ENCODE results near the gene VAC14.

Gene VAC14

DNA sequence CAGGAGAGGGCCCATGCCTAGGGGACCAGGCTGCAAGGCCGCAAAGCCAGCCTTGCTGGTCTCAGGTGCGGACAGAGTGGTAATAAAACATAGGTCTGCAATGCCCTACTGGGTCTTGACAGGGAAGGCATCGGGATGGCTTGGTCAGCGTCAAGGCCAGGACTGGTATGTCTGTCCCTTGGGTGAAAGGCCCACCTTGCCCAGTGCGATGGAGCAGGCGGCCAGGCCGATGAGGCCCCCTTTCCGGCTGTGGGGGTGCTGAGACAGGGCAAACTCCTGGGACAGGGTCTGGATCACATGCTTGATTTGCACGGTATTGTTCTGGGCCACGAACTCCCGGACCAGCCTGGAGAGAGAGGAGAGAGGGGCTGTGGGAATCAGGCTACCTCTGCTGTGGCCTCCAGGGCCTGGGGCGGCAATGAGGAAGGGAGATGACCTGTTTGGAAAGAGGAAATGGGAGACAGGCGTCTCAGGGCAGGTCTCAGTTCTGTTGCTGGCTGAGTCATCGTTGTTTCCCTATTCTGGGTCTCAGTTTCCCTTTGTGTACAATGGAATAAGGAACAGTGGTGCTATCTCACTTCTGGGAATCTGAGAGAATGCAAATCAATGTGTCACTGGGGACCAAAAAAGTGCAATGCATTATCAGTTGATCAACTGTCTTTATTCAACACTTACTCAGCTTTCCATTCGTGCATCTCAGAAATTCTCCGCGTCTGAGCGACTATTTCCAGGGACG lies 14.8 kb downstream of the VAC14 start:
- Histone ChIP-seq H3K4me3 (ENCODE audit: low read depth, low read length) (no peak overlapping the region), H3K4me1 (ENCODE audit: control insufficient read depth, insufficient read depth, low read length) (no peaks in the 10 kb centered on the region), H3K9me3 (ENCODE audit: control insufficient read depth, insufficient read depth, low read depth, low read length) (no peaks in the 10 kb centered on the region), H3K27ac (ENCODE audit: extremely low read depth, low read depth, low read length) (no peak overlapping the region), H3K36me3 (ENCODE audit: control insufficient read depth in 2 of 2, insufficient read depth in 1 of 2, low read length in 2 of 2) (peaks cover 0 to 58% of the 10 kb centered on the region in 2 experiments; a peak in 1 of 3 replicates)
- CTCF ChIA-PET: no interaction called here
- POLR2A ChIA-PET: interaction anchor here (0.6 kb wide), 1 partner anchor 99 kb away, joined by 3 read pairs; no protein-coding TSS in a partner anchor
- TF ChIP-seq ZNF658 (tag by site-specific recombination; IDR thresholded peaks at IDR 0.05) (no peak), PATZ1 (tag by site-specific recombination; IDR thresholded peaks at IDR 0.05) (no peak), ZNF2 (tag by site-specific recombination; IDR thresholded peaks at IDR 0.05) (no peak), INSM2 (tag by site-specific recombination; IDR thresholded peaks at IDR 0.05) (no peak), ZNF10 (tag by site-specific recombination; IDR thresholded peaks at IDR 0.05) (no peak), PRDM4 (tag by site-specific recombination; IDR thresholded peaks at IDR 0.05) (no peak), ZNF560 (tag by site-specific recombination; IDR thresholded peaks at IDR 0.05; ENCODE audit: borderline replicate concordance) (no peak), GLI4 (tag by site-specific recombination; IDR thresholded peaks at IDR 0.05) (no peak), ELK4 (IDR thresholded peaks at IDR 0.05; ENCODE audit: borderline replicate concordance, low read depth, low read length) (no peak), ZBTB49 (tag by site-specific recombination; IDR thresholded peaks at IDR 0.05; ENCODE audit: low read depth) (no peak), HOXC10 (CRISPR knock-in tag; IDR thresholded peaks at IDR 0.05) (no peak), ZBTB17 (tag by site-specific recombination; IDR thresholded peaks at IDR 0.05) (no peak), ZNF138 (tag by site-specific recombination; IDR thresholded peaks at IDR 0.05; ENCODE audit: borderline replicate concordance) (no peak), ZXDB (tag by site-specific recombination; IDR thresholded peaks at IDR 0.05) (no peak), ZNF214 (tag by site-specific recombination; IDR thresholded peaks at IDR 0.05; ENCODE audit: borderline replicate concordance) (no peak)
- TF ChIP-seq, protein P1, sequence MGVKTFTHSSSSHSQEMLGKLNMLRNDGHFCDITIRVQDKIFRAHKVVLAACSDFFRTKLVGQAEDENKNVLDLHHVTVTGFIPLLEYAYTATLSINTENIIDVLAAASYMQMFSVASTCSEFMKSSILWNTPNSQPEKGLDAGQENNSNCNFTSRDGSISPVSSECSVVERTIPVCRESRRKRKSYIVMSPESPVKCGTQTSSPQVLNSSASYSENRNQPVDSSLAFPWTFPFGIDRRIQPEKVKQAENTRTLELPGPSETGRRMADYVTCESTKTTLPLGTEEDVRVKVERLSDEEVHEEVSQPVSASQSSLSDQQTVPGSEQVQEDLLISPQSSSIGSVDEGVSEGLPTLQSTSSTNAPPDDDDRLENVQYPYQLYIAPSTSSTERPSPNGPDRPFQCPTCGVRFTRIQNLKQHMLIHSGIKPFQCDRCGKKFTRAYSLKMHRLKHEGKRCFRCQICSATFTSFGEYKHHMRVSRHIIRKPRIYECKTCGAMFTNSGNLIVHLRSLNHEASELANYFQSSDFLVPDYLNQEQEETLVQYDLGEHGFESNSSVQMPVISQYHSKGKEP (tag by site-specific recombination; IDR thresholded peaks at IDR 0.05): no peak

Data from HEK293 (cell line).